HG02973 (cell line): ENCODE measurements around the gene MAP3K21.

Experiments
- ATAC-seq: cut with Tn5 transposase; IDR thresholded peaks from one replicate; pipeline ENCODE4 v1.9.1; 2021; ENCODE audit warnings: moderate library complexity; ENCODE audit not compliant: unreplicated experiment

MAP3K21 gene

GRCh38 chr1:233323718-233324117 lies 3.8 kb upstream of the MAP3K21 start:
- no peak for ATAC-seq

GRCh38 chr1:233326319-233326718 lies 1.2 kb upstream of the MAP3K21 start:
- ATAC-seq: no peak

GRCh38 chr1:233326811-233327650 lies 493 bp upstream of the MAP3K21 start:
- ATAC-seq: peak; percentile 92

GRCh38 chr1:233328142-233328921 lies 808 bp downstream of the MAP3K21 start:
- no peak for ATAC-seq

- no peak for ATAC-seq
These were observed 4.4 kb downstream of the MAP3K21 start for GRCh38 chr1:233331676-233332519.

- no peak for ATAC-seq
These were observed 5.6 kb downstream of the MAP3K21 start for GRCh38 chr1:233333086-233333485.

GRCh38 chr1:233334092-233334491 lies 6.6 kb downstream of the MAP3K21 start:
- no peak for ATAC-seq

- no peak for ATAC-seq
These were observed 9.3 kb downstream of the MAP3K21 start for GRCh38 chr1:233336554-233337456.

GRCh38 chr1:233337505-233337904 lies 10.0 kb downstream of the MAP3K21 start:
- no peak for ATAC-seq

GRCh38 chr1:233338102-233338501 lies 10.6 kb downstream of the MAP3K21 start:
- no peak for ATAC-seq

GRCh38 chr1:233340031-233340555 lies 12.6 kb downstream of the MAP3K21 start:
- ATAC-seq: no peak

- ATAC-seq: no peak
These were observed 13.5 kb downstream of the MAP3K21 start for GRCh38 chr1:233340966-233341516.

- ATAC-seq: no peak
These were observed 14.6 kb downstream of the MAP3K21 start for GRCh38 chr1:233342086-233342485.

GRCh38 chr1:233343262-233343661 lies 15.7 kb downstream of the MAP3K21 start:
- no peak for ATAC-seq

GRCh38 chr1:233347338-233347737 lies 19.8 kb downstream of the MAP3K21 start:
- no peak for ATAC-seq

GRCh38 chr1:233349137-233349536 lies 21.6 kb downstream of the MAP3K21 start:
- ATAC-seq: no peak

- ATAC-seq: no peak
These were observed 27.5 kb downstream of the MAP3K21 start for GRCh38 chr1:233354983-233355382.

GRCh38 chr1:233355841-233356704 lies 28.5 kb downstream of the MAP3K21 start:
- ATAC-seq: no peak

GRCh38 chr1:233356705-233356987 lies 29.1 kb downstream of the MAP3K21 start:
- ATAC-seq: no peak
